AG09309 (cell line): ENCODE data around the gene CELF4.

Source experiments
- DNase-seq: peaks from one replicate; pipeline ENCODE4 v3.0.0-alpha.2; 2010; ENCODE audit warnings: low read depth
- H3K4me3 ChIP-seq: 2 replicates; pipeline ENCODE4 v1.5.1; 2011; ENCODE audit warnings: mild to moderate bottlenecking, low read depth, low read length, moderate library complexity; ENCODE audit not compliant: control insufficient read depth
- CTCF ChIP-seq: IDR thresholded peaks from 2 replicates; pipeline ENCODE4 v1.5.1; 2011; ENCODE audit warnings: mild to moderate bottlenecking, low read depth, low read length, inconsistent platforms; ENCODE audit not compliant: insufficient read depth, control insufficient read depth; ENCODE audit errors: missing control alignments

The CELF4 gene

GRCh38 chr18:37253394-37254235 is 312.0 kb downstream of the CELF4 start:
- no peak overlapping the region for H3K4me3 ChIP-seq
- TF ChIP-seq CTCF: no peak
- no peak for DNase-seq

GRCh38 chr18:37252854-37253393 is 312.7 kb downstream of the CELF4 start:
- no peak overlapping the region for H3K4me3 ChIP-seq
- no peak for DNase-seq
- no peak for TF ChIP-seq CTCF

- H3K4me3 ChIP-seq: no peak overlapping the region
- no peak for DNase-seq
- no peak for TF ChIP-seq CTCF
Measured at GRCh38 chr18:37252342-37252741, 313.3 kb downstream of the CELF4 start.

GRCh38 chr18:37251679-37252078 is 313.9 kb downstream of the CELF4 start:
- no peak for TF ChIP-seq CTCF
- no peak for DNase-seq
- no peak overlapping the region for H3K4me3 ChIP-seq

DNA sequence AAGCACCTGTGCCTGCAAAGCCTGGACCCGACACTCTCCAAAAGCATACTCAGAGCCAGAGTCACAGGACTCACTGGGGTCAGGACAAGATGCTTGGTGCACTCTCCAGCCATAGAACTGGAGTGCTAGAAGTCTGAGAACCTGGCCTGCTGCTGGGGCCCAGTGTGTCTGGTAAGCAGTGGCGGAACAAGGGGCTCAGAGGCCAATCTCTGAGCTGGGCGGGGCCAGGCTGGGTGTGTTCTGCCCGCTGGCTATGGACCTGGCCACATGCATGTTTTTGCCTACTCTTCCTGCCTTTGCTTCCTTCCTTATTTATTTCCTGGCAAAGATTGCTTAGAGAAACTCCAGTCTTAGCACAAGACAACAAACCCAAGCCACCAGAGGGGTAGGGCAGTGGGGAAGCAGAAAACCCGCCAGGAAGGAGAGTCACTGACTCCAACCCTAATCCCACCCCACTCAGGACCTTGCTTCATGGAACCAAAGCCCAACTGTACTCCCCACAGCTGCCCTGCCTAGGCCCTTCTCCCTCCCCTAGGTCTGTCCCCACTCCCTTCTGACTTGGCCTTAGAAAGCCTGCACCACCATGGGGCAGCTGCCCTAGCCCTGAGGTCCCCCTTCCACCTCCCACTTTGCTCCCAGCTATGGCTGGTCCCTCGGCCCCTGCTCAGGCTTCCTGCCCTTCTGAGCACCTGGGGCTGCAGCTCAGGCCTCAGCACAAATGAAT is 315.5 kb downstream of the CELF4 start:
- TF ChIP-seq CTCF: no peak
- DNase-seq: no peak
- H3K4me3 ChIP-seq: no peak overlapping the region

- no peak for TF ChIP-seq CTCF
- no peak overlapping the region for H3K4me3 ChIP-seq
- DNase-seq: no peak
Measured at GRCh38 chr18:37249171-37249886, 316.3 kb downstream of the CELF4 start.
